GM12865 (cell line): ENCODE results near the gene CALHM2.
"Not testable (repeated sequence)": the region's sequence is repeated elsewhere in the genome, so short reads cannot be mapped to it uniquely, and the experiment has no call there.

Experiments
- DNase-seq: peaks from one replicate; pipeline ENCODE4 v3.0.0; 2010; ENCODE audit warnings: low read depth
- H3K4me3 ChIP-seq: 2 replicates; pipeline ENCODE4 v1.5.1; 2011; ENCODE audit warnings: mild to moderate bottlenecking, low read depth, low read length, control low read depth
- CTCF ChIP-seq: IDR thresholded peaks from 2 replicates; pipeline ENCODE4 v1.5.1; 2011; ENCODE audit warnings: low read length, control low read depth, low read depth, inconsistent platforms; ENCODE audit not compliant: insufficient read depth; ENCODE audit errors: missing control alignments

CALHM2 gene

GRCh38 chr10:103487410-103487708 lies 35.2 kb upstream of the CALHM2 start:
- no peak for TF ChIP-seq CTCF
- no peak overlapping the region for H3K4me3 ChIP-seq
- no peak for DNase-seq

GRCh38 chr10:103486635-103487409 lies 34.7 kb upstream of the CALHM2 start:
- not testable (repeated sequence) for DNase-seq, H3K4me3 ChIP-seq

- peak; percentile 89 for DNase-seq
- no peak overlapping the region for H3K4me3 ChIP-seq
- peak; percentile 76 for TF ChIP-seq CTCF
These were observed 29.9 kb upstream of the CALHM2 start for GRCh38 chr10:103481974-103482531.

GRCh38 chr10:103480521-103480920 lies 28.4 kb upstream of the CALHM2 start:
- no peak for TF ChIP-seq CTCF
- no peak for DNase-seq
- no peak overlapping the region for H3K4me3 ChIP-seq

GRCh38 chr10:103479135-103479534 lies 27.0 kb upstream of the CALHM2 start, which contains the start of gene CALHM3:
Gene CALHM3 (minus strand): TSS chr10:103479240. CDS start chr10:103479032, 208 bp downstream.
- no peak within 1 kb of the TSS for H3K4me3 ChIP-seq
- no peak for TF ChIP-seq CTCF
- DNase-seq = no peak

- no peak overlapping the region for H3K4me3 ChIP-seq
- TF ChIP-seq CTCF = no peak
- no peak for DNase-seq
These were observed 26.5 kb upstream of the CALHM2 start for GRCh38 chr10:103478671-103479070.

GRCh38 chr10:103476046-103476768 lies 24.0 kb upstream of the CALHM2 start:
- H3K4me3 ChIP-seq = no peak overlapping the region
- peak; percentile 68 for TF ChIP-seq CTCF
- peak; percentile 82 for DNase-seq
